ENCODE measurements around the gene RASL11B. TPM values are rescaled to one million over a fixed set of nuclear protein-coding genes. Genes with fewer than 3 reads are reported as not detected.
A peak's percentile ranks its signal among the peaks of the same experiment; 100 is the strongest.

RASL11B gene
- total and polyA plus RNA-seq, 9 of the 15 experiments (the other 6 are each of a cell fraction or from before 2014, with no cell fraction given) = 0.24 to 1.5 (median 0.53) TPM

DNA sequence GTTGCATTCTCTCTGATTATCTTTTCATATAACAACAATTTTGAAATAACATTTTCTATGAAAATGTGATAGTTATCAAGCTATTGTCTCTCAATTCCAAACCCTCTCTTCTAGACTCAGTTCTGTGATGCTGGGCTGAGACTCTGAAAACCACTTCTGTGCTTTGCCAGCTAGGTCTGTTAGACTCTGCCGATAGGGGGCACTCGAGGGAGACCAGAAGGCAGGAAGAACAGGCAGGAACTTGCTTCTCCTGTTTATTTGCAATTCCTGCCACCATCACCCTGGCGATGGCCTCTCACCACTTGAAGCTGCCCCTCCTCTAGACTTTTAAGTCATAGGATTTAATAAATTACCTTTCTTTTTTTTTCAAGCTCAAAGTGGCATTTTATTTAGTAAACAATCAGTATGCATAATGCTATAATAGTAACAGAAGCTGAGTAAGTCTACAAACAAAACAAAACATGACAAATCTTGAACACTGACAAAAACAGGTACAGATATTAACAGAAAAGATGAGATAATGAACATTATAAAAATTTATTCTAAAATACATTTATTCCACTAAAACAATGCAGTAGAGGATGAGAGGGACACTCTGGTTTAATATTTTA, 49.7 kb downstream of the RASL11B start:
- intact Hi-C loops (cut with micrococcal nuclease) = loop anchor here (5.0 kb wide), 1 partner anchor 71 kb away; no protein-coding TSS in a partner anchor
- Histone ChIP-seq H3K27me3 (ENCODE audit: control insufficient read depth in 2 of 2, insufficient read depth in 2 of 2, low read length in 2 of 2) (no peaks in the 10 kb centered on the region), H3K4me3 (no peak overlapping the region), H3K4me1 (replicated peaks in 1 of 2; ENCODE audit: control insufficient read depth in 2 of 2, insufficient read depth in 2 of 2, low read length in 2 of 2) (no peaks in the 10 kb centered on the region), H2AFZ (ENCODE audit: low read depth, low read length) (no peak overlapping the region), H3K79me2 (ENCODE audit: control insufficient read depth, insufficient read depth, low read length) (no peaks in the 10 kb centered on the region), H3K4me2 (ENCODE audit: insufficient read depth, low read length) (no peak overlapping the region), H3K9me3 (replicated peaks; ENCODE audit: control insufficient read depth, insufficient read depth, low read depth, low read length) (no peaks in the 10 kb centered on the region), H3K36me3 (ENCODE audit: control insufficient read depth, insufficient read depth, low read length) (no peaks in the 10 kb centered on the region; the same call in 2 of the 3 replicates), H3K9ac (ENCODE audit: insufficient read depth in 1 of 2, low read depth in 2 of 2, low read length in 2 of 2) (no peak overlapping the region), H3K9me1 (ENCODE audit: control insufficient read depth, insufficient read depth, low read length) (no peaks in the 10 kb centered on the region), H4K20me1 (replicated peaks; ENCODE audit: control insufficient read depth, insufficient read depth, low read length) (no peaks in the 10 kb centered on the region), H3K27ac (ENCODE audit: extremely low read depth, low read depth, low read length) (no peak overlapping the region)
- ATAC-seq = peak; percentile 94
- peak; percentile 90 for FAIRE-seq
- CTCF ChIA-PET (ENCODE audit: low intra/inter-chr PET ratio) = interaction anchor here (0.7 kb wide), 2 partner anchors 26 to 895 kb away, joined by 3 to 4 read pairs; no protein-coding TSS in a partner anchor
- POLR2A ChIA-PET = interaction anchor here (1.0 kb wide), 1 partner anchor 11 kb away, joined by 5 read pairs; no protein-coding TSS in a partner anchor
- peak; percentile 64 to 83 (median 76) for DNase-seq (ENCODE audit: extremely low read depth in 1 of 4, low spot score in 3 of 4)
- WGBS (ENCODE audit: insufficient coverage, low coverage, missing lambda C conversion rate) = 5% methylated on average over 3 of the region's 3 CpGs
- BruUV-seq (replicated peaks) = no TSS peak
- in situ Hi-C loops (cut with MboI) = no loop called here
- TF ChIP-seq SMC3 (conservative IDR thresholded peaks at IDR 0.05; ENCODE audit: insufficient read depth, low read depth, low read length) = peak; percentile 46
- no peak for TF ChIP-seq ZSCAN29 (IDR thresholded peaks at IDR 0.05)
- 0 out of 2 replicates have a peak, but pooled peaks have one; percentile 29 for TF ChIP-seq RFX1 (IDR thresholded peaks at IDR 0.05)
- TF ChIP-seq, protein P1, sequence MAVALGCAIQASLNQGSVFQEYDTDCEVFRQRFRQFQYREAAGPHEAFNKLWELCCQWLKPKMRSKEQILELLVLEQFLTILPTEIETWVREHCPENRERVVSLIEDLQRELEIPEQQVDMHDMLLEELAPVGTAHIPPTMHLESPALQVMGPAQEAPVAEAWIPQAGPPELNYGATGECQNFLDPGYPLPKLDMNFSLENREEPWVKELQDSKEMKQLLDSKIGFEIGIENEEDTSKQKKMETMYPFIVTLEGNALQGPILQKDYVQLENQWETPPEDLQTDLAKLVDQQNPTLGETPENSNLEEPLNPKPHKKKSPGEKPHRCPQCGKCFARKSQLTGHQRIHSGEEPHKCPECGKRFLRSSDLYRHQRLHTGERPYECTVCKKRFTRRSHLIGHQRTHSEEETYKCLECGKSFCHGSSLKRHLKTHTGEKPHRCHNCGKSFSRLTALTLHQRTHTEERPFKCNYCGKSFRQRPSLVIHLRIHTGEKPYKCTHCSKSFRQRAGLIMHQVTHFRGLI (CRISPR knock-in tag; IDR thresholded peaks at IDR 0.05) = no peak
- TF ChIP-seq, protein P2, sequence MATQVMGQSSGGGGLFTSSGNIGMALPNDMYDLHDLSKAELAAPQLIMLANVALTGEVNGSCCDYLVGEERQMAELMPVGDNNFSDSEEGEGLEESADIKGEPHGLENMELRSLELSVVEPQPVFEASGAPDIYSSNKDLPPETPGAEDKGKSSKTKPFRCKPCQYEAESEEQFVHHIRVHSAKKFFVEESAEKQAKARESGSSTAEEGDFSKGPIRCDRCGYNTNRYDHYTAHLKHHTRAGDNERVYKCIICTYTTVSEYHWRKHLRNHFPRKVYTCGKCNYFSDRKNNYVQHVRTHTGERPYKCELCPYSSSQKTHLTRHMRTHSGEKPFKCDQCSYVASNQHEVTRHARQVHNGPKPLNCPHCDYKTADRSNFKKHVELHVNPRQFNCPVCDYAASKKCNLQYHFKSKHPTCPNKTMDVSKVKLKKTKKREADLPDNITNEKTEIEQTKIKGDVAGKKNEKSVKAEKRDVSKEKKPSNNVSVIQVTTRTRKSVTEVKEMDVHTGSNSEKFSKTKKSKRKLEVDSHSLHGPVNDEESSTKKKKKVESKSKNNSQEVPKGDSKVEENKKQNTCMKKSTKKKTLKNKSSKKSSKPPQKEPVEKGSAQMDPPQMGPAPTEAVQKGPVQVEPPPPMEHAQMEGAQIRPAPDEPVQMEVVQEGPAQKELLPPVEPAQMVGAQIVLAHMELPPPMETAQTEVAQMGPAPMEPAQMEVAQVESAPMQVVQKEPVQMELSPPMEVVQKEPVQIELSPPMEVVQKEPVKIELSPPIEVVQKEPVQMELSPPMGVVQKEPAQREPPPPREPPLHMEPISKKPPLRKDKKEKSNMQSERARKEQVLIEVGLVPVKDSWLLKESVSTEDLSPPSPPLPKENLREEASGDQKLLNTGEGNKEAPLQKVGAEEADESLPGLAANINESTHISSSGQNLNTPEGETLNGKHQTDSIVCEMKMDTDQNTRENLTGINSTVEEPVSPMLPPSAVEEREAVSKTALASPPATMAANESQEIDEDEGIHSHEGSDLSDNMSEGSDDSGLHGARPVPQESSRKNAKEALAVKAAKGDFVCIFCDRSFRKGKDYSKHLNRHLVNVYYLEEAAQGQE (IDR thresholded peaks at IDR 0.05; ENCODE audit: borderline replicate concordance) = peak; percentile 45; the same call in 1 of the 2 replicates
- TF ChIP-seq, protein P2 (CRISPR knock-in tag; IDR thresholded peaks at IDR 0.05; ENCODE audit: low read depth) = no peak
- TF ChIP-seq, protein P3, sequence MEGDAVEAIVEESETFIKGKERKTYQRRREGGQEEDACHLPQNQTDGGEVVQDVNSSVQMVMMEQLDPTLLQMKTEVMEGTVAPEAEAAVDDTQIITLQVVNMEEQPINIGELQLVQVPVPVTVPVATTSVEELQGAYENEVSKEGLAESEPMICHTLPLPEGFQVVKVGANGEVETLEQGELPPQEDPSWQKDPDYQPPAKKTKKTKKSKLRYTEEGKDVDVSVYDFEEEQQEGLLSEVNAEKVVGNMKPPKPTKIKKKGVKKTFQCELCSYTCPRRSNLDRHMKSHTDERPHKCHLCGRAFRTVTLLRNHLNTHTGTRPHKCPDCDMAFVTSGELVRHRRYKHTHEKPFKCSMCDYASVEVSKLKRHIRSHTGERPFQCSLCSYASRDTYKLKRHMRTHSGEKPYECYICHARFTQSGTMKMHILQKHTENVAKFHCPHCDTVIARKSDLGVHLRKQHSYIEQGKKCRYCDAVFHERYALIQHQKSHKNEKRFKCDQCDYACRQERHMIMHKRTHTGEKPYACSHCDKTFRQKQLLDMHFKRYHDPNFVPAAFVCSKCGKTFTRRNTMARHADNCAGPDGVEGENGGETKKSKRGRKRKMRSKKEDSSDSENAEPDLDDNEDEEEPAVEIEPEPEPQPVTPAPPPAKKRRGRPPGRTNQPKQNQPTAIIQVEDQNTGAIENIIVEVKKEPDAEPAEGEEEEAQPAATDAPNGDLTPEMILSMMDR (IDR thresholded peaks at IDR 0.05 in 2 of 3, conservative IDR thresholded peaks at IDR 0.05 in 1 of 3; ENCODE audit: insufficient read depth in 2 of 3, low read depth in 1 of 3, low read length in 3 of 3) = peak; percentile 73 to 87 (median 75)
- TF ChIP-seq, protein P4, sequence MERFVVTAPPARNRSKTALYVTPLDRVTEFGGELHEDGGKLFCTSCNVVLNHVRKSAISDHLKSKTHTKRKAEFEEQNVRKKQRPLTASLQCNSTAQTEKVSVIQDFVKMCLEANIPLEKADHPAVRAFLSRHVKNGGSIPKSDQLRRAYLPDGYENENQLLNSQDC (CRISPR knock-in tag; IDR thresholded peaks at IDR 0.05) = no peak
- TF ChIP-seq ARNT (IDR thresholded peaks at IDR 0.05) = no peak
- TF ChIP-seq SNIP1 (IDR thresholded peaks at IDR 0.05; ENCODE audit: low read depth) = no peak

All from K562 (cell line).